Mesendoderm (in vitro differentiated cells): Measurements from ENCODE around the gene MFNG.

Experiments
- DNase-seq: peaks from one replicate; pipeline ENCODE4 v3.0.0; 2013
- H2AK5ac ChIP-seq: 2 replicates; pipeline ENCODE4 v1.6.1; 2013; ENCODE audit warnings: low read length, inconsistent platforms
- H2BK120ac ChIP-seq: 2 replicates; pipeline ENCODE4 v1.6.1; 2013; ENCODE audit warnings: low read depth, mild to moderate bottlenecking, low read length, moderate library complexity, mixed read lengths
- H2BK15ac ChIP-seq: replicated peaks from 2 replicates; pipeline ENCODE4 v1.6.1; 2013; ENCODE audit warnings: low read depth, mild to moderate bottlenecking, moderate library complexity
- H2BK5ac ChIP-seq: 2 replicates; pipeline ENCODE4 v1.6.1; 2013; ENCODE audit warnings: low read length, inconsistent platforms
- H3K18ac ChIP-seq: 2 replicates; pipeline ENCODE4 v1.6.1; 2013; ENCODE audit warnings: mild to moderate bottlenecking, low read length, mixed read lengths
- H3K23ac ChIP-seq: one replicate; pipeline ENCODE4 v1.6.1; 2013; ENCODE audit warnings: low read length
- H3K27ac ChIP-seq: 2 replicates; pipeline ENCODE4 v1.5.1; 2013; ENCODE audit warnings: low read depth, mild to moderate bottlenecking, inconsistent platforms, low read length, moderate library complexity
- H3K27me3 ChIP-seq: 2 replicates; pipeline ENCODE4 v1.6.1; 2013; ENCODE audit warnings: low read length, control low read depth, mild to moderate bottlenecking, inconsistent platforms; ENCODE audit not compliant: insufficient read depth, poor library complexity
- H3K36me3 ChIP-seq: 2 replicates; pipeline ENCODE4 v1.6.1; 2013; ENCODE audit warnings: low read length, inconsistent platforms; ENCODE audit not compliant: control insufficient read depth, insufficient read depth
- H3K4ac ChIP-seq: one replicate; pipeline ENCODE4 v1.6.1; 2013; ENCODE audit warnings: low read depth, mild to moderate bottlenecking, low read length, moderate library complexity
- H3K4me1 ChIP-seq: 2 replicates; pipeline ENCODE4 v1.6.1; 2013; ENCODE audit warnings: low read depth, low read length, inconsistent platforms; ENCODE audit not compliant: control insufficient read depth
- H3K4me2 ChIP-seq: 2 replicates; pipeline ENCODE4 v1.6.1; 2013; ENCODE audit warnings: low read length
- H3K4me3 ChIP-seq: 2 replicates; pipeline ENCODE4 v1.5.1; 2013; ENCODE audit warnings: mild to moderate bottlenecking, low read length
- H3K56ac ChIP-seq: one replicate; pipeline ENCODE4 v1.6.1; 2013; ENCODE audit warnings: low read length
- H3K79me1 ChIP-seq: 2 replicates; pipeline ENCODE4 v1.6.1; 2013; ENCODE audit warnings: low read length, inconsistent platforms
- H3K79me2 ChIP-seq: 2 replicates; pipeline ENCODE4 v1.6.1; 2013; ENCODE audit warnings: mild to moderate bottlenecking, low read length; ENCODE audit not compliant: control insufficient read depth, insufficient read depth
- H3K9ac ChIP-seq: 2 replicates; pipeline ENCODE4 v1.6.1; 2013; ENCODE audit warnings: low read length, inconsistent platforms
- H4K5ac ChIP-seq: one replicate; pipeline ENCODE4 v1.6.1; 2013; ENCODE audit warnings: low read length
- H4K8ac ChIP-seq: one replicate; pipeline ENCODE4 v1.6.1; 2013; ENCODE audit warnings: low read depth, mild to moderate bottlenecking, control low read depth, low read length, moderate library complexity
- WGBS: extraction: QIAGEN DNeasy Blood & Tissue Kit; methylation state at CpG from one replicate; pipeline ENCODE4 v1.1.7; 2013; ENCODE audit warnings: low lambda C conversion rate, missing lambda C conversion rate; ENCODE audit not compliant: insufficient coverage; ENCODE audit errors: extremely low coverage; 5-methylcytosine and 5-hydroxymethylcytosine counted together

Gene MFNG

GRCh38 chr22:37451218-37451617 is 35.0 kb downstream of the MFNG start:
- Histone ChIP-seq H2BK120ac (no peak overlapping the region), H3K18ac (no peak overlapping the region), H3K36me3 (no peaks in the 10 kb centered on the region), H3K4me3 (no peak overlapping the region), H2BK15ac (no peak overlapping the region), H3K4ac (no peak overlapping the region), H3K27ac (no peak overlapping the region), H2AK5ac (no peak overlapping the region), H3K79me2 (no peaks in the 10 kb centered on the region), H4K5ac (no peak overlapping the region), H3K79me1 (no peaks in the 10 kb centered on the region), H3K4me2 (no peak overlapping the region), H3K23ac (no peak overlapping the region), H4K8ac (no peak overlapping the region), H3K9ac (no peak overlapping the region), H3K27me3 (no peaks in the 10 kb centered on the region), H2BK5ac (no peak overlapping the region), H3K56ac (no peak overlapping the region), H3K4me1 (no peaks in the 10 kb centered on the region)
- no CpG with 5 or more reads among the region's 1 CpG for WGBS
- DNase-seq, result no peak

GRCh38 chr22:37449331-37450001 is 36.7 kb downstream of the MFNG start:
- no peaks in the 10 kb centered on the region for H3K79me1 ChIP-seq
- H2BK5ac ChIP-seq, result no peak overlapping the region
- no peak overlapping the region for H2BK120ac ChIP-seq
- H4K8ac ChIP-seq, result no peak overlapping the region
- no peak overlapping the region for H3K4me2 ChIP-seq
- no peak overlapping the region for H3K56ac ChIP-seq
- H3K9ac ChIP-seq, result no peak overlapping the region
- H3K23ac ChIP-seq, result no peak overlapping the region
- no peak overlapping the region for H3K27ac ChIP-seq
- H3K4me1 ChIP-seq, result no peaks in the 10 kb centered on the region
- WGBS, result no CpG with 5 or more reads among the region's 15 CpGs
- no peak for DNase-seq
- no peak overlapping the region for H4K5ac ChIP-seq
- H3K79me2 ChIP-seq, result no peaks in the 10 kb centered on the region
- no peaks in the 10 kb centered on the region for H3K36me3 ChIP-seq
- no peak overlapping the region for H2AK5ac ChIP-seq
- H3K27me3 ChIP-seq, result no peaks in the 10 kb centered on the region
- no peak overlapping the region for H3K4ac ChIP-seq
- H3K18ac ChIP-seq, result no peak overlapping the region
- no peak overlapping the region for H3K4me3 ChIP-seq
- H2BK15ac ChIP-seq, result no peak overlapping the region

- no peak overlapping the region for H3K4ac ChIP-seq
- no peaks in the 10 kb centered on the region for H3K4me1 ChIP-seq
- no peak overlapping the region for H3K9ac ChIP-seq
- H3K56ac ChIP-seq, result no peak overlapping the region
- no peaks in the 10 kb centered on the region for H3K27me3 ChIP-seq
- no peak overlapping the region for H3K27ac ChIP-seq
- DNase-seq, result no peak
- no peak overlapping the region for H2BK120ac ChIP-seq
- no peak overlapping the region for H3K4me3 ChIP-seq
- H4K8ac ChIP-seq, result no peak overlapping the region
- no peak overlapping the region for H3K4me2 ChIP-seq
- H4K5ac ChIP-seq, result no peak overlapping the region
- H3K79me2 ChIP-seq, result no peaks in the 10 kb centered on the region
- no peak overlapping the region for H3K23ac ChIP-seq
- H2BK15ac ChIP-seq, result no peak overlapping the region
- no CpG with 5 or more reads among the region's 18 CpGs for WGBS
- no peak overlapping the region for H2AK5ac ChIP-seq
- H3K79me1 ChIP-seq, result no peaks in the 10 kb centered on the region
- H3K18ac ChIP-seq, result no peak overlapping the region
- H2BK5ac ChIP-seq, result no peak overlapping the region
- H3K36me3 ChIP-seq, result no peaks in the 10 kb centered on the region
These were observed 37.6 kb downstream of the MFNG start for GRCh38 chr22:37448516-37449127.

GRCh38 chr22:37445501-37445900 is 40.7 kb downstream of the MFNG start:
- Histone ChIP-seq H4K5ac (no peak overlapping the region), H3K36me3 (no peaks in the 10 kb centered on the region), H3K27ac (no peak overlapping the region), H3K23ac (no peak overlapping the region), H3K27me3 (no peaks in the 10 kb centered on the region), H3K9ac (no peak overlapping the region), H3K79me1 (no peaks in the 10 kb centered on the region), H3K56ac (no peak overlapping the region), H2BK120ac (no peak overlapping the region), H3K4ac (no peak overlapping the region), H3K18ac (no peak overlapping the region), H3K4me1 (no peaks in the 10 kb centered on the region), H4K8ac (no peak overlapping the region), H3K4me2 (no peak overlapping the region), H3K4me3 (no peak overlapping the region), H3K79me2 (no peaks in the 10 kb centered on the region), H2BK5ac (no peak overlapping the region), H2BK15ac (no peak overlapping the region), H2AK5ac (no peak overlapping the region)
- DNase-seq, result no peak
- no CpG with 5 or more reads among the region's 9 CpGs for whole genome bisulfite sequencing

GRCh38 chr22:37443977-37444376 is 42.2 kb downstream of the MFNG start:
- no CpG with 5 or more reads among the region's 7 CpGs for WGBS

GRCh38 chr22:37443086-37443485 is 43.1 kb downstream of the MFNG start:
- Histone ChIP-seq H3K36me3 (no peaks in the 10 kb centered on the region), H3K4me1 (no peaks in the 10 kb centered on the region), H4K5ac (no peak overlapping the region), H4K8ac (no peak overlapping the region), H2AK5ac (no peak overlapping the region), H2BK120ac (no peak overlapping the region), H3K4me2 (no peak overlapping the region), H3K23ac (no peak overlapping the region), H3K79me2 (no peaks in the 10 kb centered on the region), H3K4me3 (no peak overlapping the region), H3K27me3 (no peaks in the 10 kb centered on the region), H2BK15ac (no peak overlapping the region), H3K4ac (no peak overlapping the region), H3K18ac (no peak overlapping the region), H3K56ac (no peak overlapping the region), H2BK5ac (no peak overlapping the region), H3K27ac (no peak overlapping the region), H3K79me1 (no peaks in the 10 kb centered on the region), H3K9ac (no peak overlapping the region)
- DNase-seq, result no peak
- no CpG with 5 or more reads among the region's 7 CpGs for WGBS

More at GRCh38 chr22:37443977-37444376, 42.2 kb downstream of the MFNG start:
- no peaks in the 10 kb centered on the region for H3K79me2 ChIP-seq
- no peaks in the 10 kb centered on the region for H3K79me1 ChIP-seq
- H4K5ac ChIP-seq, result no peak overlapping the region
- no peak overlapping the region for H2BK15ac ChIP-seq
- H3K36me3 ChIP-seq, result no peaks in the 10 kb centered on the region
- no peak overlapping the region for H3K4ac ChIP-seq
- no peak overlapping the region for H2BK5ac ChIP-seq
- DNase-seq, result no peak
- no peak overlapping the region for H3K56ac ChIP-seq
- H3K23ac ChIP-seq, result no peak overlapping the region
- H3K4me1 ChIP-seq, result no peaks in the 10 kb centered on the region
- H3K4me3 ChIP-seq, result no peak overlapping the region
- no peak overlapping the region for H4K8ac ChIP-seq
- H3K27me3 ChIP-seq, result no peaks in the 10 kb centered on the region
- no peak overlapping the region for H2BK120ac ChIP-seq
- no peak overlapping the region for H3K18ac ChIP-seq
- H3K27ac ChIP-seq, result no peak overlapping the region
- H2AK5ac ChIP-seq, result no peak overlapping the region
- H3K4me2 ChIP-seq, result no peak overlapping the region
- no peak overlapping the region for H3K9ac ChIP-seq
